GM18499 (cell line): Measurements from ENCODE around the gene EDNRA.

Experiments used
- ATAC-seq: cut with Tn5 transposase; IDR thresholded peaks from one replicate; pipeline ENCODE4 v1.9.1; 2021; ENCODE audit warnings: moderate number of reproducible peaks; ENCODE audit not compliant: insufficient read depth, unreplicated experiment

Gene EDNRA

DNA sequence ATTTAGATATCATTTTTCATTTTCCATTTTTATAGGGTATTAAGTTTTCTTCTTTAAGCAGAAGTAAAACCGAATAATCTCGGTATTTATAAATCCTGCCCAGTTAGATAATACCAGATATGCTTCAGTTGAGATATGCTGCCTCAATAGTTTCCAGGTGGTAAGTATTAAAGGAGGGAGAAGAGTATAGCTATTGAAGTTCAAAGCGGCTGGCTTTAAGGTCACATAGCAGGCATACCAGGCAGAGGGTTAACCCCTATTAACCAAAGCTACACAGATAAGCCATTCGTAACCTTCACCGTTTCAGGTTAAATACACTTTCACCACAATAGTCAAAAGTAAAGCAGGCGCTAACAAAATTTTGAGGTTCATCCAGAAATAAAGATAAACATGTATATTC is 54.2 kb downstream of the EDNRA start:
- ATAC-seq = no peak

GRCh38 chr4:147538711-147539110 is 57.8 kb downstream of the EDNRA start:
- no peak for ATAC-seq

- no peak for ATAC-seq
Observed at GRCh38 chr4:147539959-147540358, 59.1 kb downstream of the EDNRA start.

GRCh38 chr4:147542229-147542990 is 61.5 kb downstream of the EDNRA start:
- no peak for ATAC-seq

DNA sequence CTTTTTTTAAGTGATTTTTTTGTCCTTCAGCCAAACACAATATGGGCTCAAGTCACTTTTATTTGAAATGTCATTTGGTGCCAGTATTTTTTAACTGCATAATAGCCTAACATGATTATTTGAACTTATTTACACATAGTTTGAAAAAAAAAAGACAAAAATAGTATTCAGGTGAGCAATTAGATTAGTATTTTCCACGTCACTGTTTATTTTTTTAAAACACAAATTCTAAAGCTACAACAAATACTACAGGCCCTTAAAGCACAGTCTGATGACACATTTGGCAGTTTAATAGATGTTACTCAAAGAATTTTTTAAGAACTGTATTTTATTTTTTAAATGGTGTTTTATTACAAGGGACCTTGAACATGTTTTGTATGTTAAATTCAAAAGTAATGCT is 62.1 kb downstream of the EDNRA start:
- no peak for ATAC-seq

- no peak for ATAC-seq
Observed at GRCh38 chr4:147546349-147546748, 65.5 kb downstream of the EDNRA start.

DNA sequence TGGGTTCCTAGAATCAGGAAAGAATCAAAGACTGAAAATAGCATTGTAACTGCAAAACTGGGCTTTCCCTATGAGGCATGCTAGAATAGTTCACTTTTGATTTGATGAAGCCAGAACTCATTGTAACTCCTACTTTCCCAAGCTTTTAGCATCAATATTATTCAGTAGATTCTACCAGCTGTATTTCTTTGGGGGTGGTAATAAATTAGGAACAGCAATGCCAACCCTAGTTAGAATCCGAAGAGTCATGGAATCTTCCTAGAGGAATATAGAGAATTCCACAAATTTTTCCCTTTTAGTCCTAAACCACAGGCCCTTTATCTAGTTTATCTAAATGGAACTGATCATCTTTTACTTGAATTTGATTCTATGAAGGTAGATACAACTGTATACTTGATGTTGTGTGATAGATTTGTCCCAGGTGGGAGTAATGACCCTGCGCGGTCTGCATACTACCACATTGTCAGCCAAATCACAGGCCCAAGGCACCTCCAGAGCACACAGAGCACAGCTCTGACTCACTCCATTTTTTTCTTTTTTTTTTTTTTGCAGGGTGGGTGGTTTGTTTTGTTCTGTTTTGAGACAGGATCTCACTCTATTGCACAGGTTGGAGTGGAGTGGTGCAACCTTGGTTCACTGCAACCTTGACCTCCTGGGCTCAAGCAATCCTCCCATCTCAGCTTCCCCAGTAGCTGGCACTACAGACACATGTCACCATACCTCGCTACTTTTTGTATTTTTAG is 66.6 kb downstream of the EDNRA start:
- no peak for ATAC-seq

DNA sequence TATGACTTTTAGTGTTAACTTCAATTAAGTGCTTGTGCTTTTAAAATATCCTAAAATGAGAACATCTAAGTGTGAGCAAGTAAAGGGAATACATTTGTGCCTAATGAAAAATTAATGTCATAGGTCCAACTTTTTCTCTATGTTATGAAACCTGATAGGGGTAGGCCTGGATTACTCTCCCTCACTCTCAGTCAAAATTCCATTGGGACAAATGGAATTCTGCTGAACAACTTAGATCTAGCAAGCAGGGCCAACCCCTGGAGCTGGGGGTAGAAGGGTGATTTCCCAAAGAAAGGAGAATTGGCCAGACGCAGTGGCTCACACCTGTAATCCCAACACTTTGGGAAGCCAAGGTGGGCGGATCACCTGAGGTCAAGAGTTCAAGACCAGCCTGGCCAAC is 67.4 kb downstream of the EDNRA start:
- ATAC-seq = no peak

GRCh38 chr4:147550626-147551246 is 69.8 kb downstream of the EDNRA start:
- ATAC-seq = peak; percentile 57

GRCh38 chr4:147560625-147561024 is 79.7 kb downstream of the EDNRA start:
- no peak for ATAC-seq

GRCh38 chr4:147566762-147567161 is 85.9 kb downstream of the EDNRA start:
- ATAC-seq = no peak

DNA sequence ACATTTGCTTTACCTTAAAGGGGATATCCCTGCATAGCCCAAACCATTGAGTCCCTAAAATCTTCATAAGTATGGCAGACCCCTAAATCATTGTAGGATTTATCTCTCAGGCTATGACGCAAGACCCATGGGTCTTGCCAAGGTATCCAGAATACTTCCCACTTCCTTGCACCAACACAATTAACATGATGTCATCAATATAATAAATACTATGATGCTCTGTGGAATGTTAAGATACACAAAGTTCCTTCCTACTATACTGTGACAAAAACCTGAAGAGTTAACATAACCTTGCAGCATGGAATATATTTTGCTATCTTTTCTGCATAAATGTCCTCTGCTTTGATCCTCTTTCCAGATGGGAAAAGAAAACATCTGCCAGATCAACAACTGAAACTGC is 86.4 kb downstream of the EDNRA start:
- no peak for ATAC-seq

GRCh38 chr4:147570616-147571015 is 89.7 kb downstream of the EDNRA start:
- ATAC-seq = no peak

DNA sequence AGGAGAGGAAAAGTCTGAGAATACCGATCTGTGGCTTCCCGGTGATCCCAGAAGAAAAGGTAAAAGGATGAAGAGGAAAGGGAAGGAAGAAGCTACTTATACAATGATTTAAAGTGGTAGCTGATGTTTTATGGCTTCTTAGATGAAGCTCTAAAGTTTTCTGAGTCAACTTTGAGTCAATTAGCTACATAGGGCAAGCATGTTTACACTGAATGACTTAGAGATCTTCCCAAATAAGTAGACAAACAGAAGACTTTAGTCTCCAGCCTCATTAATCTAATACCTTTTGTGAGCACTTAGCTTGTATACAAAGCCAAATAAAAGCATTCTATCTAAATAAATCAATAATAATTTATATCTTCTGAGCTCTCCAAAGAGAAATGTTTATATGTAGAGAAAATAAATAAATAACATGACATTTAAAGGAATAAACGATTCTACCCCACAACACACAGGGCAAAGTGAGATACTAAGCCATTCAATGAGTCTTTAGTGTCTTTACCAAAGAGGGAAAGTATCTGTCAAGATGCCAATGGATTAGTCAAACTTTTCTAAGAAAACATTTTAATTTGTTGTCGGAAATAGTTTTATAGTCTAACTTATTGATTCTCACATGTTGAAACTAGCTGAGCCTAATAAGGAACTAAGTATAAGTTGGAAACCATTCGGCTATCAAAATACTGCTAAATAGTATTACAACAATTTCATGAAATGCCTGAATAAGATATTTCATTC is 90.3 kb downstream of the EDNRA start:
- ATAC-seq = no peak

GRCh38 chr4:147576084-147576483 is 95.2 kb downstream of the EDNRA start:
- ATAC-seq = no peak

- ATAC-seq = no peak
Observed at GRCh38 chr4:147578051-147578476, 97.2 kb downstream of the EDNRA start.

- ATAC-seq = no peak
Observed at GRCh38 chr4:147578593-147578992, 97.7 kb downstream of the EDNRA start.

- no peak for ATAC-seq
Observed at GRCh38 chr4:147580396-147580795, 99.5 kb downstream of the EDNRA start.

DNA sequence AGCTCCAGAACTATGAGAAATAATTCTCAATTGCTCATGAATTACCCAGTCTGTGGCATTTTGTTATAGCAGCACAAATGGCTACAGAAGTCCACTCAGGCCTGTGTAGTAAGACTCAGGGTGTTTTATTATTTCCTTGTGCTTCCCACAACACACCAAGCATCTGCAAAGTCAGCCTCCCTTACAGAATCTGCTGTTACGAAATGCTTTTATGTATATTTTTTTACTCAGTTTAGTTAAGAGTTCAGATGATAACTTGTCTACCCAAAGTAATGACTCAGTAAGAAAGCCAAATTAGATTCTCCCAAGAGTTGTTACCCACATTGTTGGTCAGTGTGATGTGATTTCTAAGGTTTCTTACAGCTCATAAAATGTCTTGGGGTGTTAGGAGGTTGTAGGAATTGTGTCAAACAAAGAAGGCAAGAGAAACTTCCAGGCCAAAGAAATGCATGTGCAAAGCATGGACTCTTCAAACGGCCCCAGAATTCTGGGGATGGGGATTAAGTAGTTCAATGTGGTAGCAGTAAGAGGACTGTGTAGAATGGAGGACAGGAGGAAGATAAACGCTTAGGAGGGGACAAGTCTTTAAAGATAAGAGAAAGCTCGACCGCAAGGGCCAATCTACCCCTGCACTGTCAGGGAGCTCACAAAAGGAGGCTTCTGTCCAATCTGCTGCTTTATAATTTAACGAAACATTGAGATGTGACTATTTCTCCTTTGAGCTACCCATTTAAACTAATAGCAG is 100.9 kb downstream of the EDNRA start:
- no peak for ATAC-seq
